Hematopoietic multipotent progenitor cell treated with erythropoietin and hydrocortisone succinate and interleukin-3 and kit ligand, for 4 days (in vitro differentiated cells): ENCODE data around the gene TEX28.
A peak's percentile ranks its signal among the peaks of the same experiment; 100 is the strongest.
"Not testable (repeated sequence)": the region's sequence is repeated elsewhere in the genome, so short reads cannot be mapped to it uniquely, and the experiment has no call there.

Experiments used
- DNase-seq: peaks from one replicate; pipeline ENCODE4 v3.0.0-alpha.2; 2015

The TEX28 gene, protein sequence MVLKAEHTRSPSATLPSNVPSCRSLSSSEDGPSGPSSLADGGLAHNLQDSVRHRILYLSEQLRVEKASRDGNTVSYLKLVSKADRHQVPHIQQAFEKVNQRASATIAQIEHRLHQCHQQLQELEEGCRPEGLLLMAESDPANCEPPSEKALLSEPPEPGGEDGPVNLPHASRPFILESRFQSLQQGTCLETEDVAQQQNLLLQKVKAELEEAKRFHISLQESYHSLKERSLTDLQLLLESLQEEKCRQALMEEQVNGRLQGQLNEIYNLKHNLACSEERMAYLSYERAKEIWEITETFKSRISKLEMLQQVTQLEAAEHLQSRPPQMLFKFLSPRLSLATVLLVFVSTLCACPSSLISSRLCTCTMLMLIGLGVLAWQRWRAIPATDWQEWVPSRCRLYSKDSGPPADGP

DNA sequence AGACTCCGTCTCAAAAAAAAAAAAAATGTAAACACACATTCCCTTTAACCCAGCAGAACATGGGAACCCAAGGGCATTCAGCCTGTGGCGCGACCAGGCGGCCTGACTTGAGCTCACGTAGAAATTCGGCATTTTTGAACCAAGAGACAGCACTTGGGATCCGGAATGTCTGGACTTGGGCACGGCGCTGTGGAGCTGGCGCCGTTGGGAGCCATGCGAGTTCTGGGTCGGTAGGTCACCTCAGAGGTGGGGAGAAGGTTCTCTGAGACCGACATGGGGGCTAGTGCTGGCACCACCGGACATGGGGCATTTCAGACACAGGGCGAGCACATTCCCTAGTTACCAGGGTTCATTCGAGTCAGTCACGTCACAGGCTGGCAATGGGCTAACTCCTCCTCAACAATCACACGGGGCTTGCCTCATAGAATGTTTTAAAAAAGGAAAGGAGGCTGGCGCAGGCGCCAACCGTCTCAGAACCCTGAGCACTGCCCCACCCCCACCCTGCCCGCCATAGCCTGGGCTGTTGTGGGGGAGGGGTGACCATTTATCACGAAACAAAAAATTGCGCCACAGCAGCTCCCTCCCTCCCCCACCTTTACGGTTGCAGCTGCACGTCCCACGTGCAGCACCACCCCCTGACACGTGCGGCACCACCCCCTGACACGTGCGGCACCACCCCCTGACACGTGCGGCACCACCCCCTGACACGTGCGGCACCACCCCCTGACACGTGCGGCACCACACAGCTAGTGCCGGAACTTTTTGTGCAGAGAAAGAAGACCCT is at the start of gene TEX28:
TSS of gene TEX28 (minus strand) at position 334 of the 784 bp plus-strand sequence. CDS start 3,007 bp downstream, outside the sequence.
- DNase-seq, result no peak

DNA sequence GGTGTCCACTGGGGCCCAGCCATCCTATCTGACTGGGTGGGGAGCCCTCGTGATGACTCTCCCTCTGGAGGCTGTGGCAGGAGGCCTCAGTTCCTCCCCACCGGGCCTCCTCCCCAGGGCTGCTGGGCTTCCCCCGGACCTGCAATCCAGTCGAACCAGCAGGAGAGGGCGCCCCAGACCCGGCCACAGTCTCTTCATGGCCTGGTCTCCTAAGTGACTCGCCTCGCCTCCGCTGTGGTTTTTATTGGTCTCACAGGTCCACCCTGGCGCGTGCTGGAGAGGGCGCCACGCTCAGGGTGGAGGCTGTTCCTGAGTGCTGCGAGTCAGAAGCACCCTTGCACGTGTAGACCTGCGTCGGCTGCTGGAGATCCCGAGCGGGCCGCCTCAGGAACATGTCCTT is 48.7 kb upstream of the TEX28 start:
- DNase-seq, result not testable (repeated sequence)

DNA sequence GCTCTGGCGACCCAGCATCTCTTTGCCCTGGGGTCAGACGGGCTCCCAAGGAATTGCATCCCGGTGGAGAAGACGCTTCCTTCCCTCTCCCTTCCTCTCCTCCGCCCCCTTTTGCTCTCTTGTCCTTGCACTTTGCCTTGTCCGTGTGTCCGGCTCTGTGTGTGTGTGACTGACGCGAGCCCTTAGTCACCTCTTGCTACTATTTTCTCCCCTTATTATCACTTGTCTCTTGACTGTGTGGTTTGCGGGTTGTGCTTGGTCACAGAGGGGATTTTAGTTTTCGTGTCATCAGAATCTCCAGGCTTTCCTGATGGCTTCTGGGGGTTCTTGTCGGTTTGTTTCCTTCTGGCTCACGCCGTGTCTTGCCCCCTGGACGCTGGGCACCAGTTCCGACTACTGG is 48.1 kb upstream of the TEX28 start:
- not testable (repeated sequence) for DNase-seq

DNA sequence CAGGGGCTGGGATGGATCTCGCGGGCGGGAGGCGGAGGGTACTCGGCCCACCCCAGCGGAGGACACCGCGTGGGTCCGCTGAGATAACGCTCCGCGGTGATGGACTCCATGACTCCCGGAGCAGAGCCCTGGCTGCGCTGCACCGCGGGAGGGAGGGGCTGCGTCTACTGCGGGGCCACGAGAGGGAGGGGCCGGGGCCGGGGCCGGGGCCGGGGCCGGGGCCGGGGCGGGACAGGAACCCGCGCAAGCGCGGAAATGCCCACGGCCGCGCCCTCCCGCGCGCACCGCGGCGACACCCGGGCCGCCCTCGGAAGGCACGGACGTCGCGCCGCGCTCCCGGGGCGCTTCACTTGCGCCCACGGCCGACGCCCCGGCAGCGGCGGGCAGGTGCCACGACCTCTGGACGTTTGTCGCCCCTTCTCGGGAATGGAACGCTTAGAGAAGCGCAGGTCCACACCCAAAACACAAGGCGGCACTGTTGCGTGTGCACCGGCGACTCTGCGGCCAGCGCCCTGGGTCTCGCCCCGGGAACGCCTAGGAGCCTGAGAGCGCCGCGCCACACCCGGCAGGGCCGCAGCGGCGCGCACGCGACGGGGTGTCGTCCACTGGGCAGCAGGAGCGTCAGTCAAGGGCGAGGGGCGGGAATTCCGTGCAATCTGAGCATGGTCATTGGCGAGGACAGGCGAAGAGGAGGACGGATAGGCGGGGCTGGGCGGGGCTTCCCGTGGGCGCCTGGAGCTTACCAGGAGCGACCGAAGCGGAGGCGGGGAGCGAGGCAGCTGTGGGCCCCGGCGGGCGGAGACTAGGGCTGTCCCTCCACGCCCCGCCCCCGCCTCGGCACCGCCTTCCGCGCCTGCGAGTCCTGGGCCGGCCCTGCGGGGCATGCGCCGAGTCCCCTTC is 46.7 kb upstream of the TEX28 start:
- not testable (repeated sequence) for DNase-seq

DNA sequence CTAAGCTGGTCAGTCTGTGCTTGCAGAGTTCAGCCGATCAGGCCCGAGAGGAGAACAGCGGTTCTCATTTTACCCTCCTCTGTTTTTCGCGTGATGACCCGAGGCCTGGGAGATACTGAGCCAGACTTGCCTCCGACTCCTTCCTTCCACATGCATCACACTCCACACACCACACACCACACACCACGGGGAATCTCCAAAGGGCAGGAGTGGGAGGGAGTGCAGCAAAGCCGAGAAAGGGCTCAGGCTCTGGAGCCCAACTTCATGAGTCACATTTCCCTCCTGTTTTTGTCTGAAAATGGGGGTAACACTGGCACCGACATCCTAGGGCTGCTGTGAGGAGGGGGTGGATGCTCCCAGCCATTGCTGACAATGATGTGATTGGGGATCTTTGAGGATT is 39.6 kb upstream of the TEX28 start:
- no peak for DNase-seq

DNA sequence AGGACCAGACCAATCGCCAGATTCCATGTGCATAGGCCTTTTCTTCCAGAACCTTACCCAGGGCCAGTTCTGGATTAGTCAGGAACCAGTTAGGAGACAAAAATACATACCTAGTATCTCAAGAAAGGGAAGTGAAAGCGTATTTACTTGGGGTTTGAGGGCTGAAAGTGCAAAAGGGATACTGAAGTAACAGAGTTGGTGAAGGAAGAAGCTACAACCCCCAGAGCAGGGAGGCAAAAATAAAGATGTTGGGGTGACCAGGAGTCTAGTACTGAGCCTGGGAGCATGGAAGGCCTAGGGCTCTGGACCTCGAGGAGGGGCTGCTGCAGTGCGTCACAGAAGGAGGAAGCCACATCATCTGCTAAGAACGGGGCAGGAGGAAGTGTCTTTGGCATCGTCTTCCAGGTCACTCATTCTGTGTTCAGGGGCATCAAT is 38.9 kb upstream of the TEX28 start:
- no peak for DNase-seq

DNA sequence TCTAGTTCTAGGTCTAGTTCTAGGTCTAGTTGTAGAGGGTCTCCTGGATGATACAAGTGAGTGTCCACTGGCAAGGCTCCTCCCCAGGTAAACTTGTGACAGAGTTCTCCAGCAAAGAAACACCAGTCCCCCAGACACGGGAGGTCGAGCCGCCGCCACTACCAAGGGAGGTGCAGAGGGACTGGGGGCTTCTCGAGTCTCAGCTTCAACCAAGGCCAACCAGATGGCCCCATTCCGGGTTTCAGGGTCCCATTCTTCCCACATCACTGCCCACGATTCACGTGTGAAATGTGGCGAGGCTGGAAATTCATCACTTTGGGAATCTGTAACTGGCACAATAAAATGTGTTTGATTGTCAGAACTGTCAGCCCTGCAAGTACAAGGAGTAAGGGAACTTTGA is 38.2 kb upstream of the TEX28 start:
- no peak for DNase-seq

DNA sequence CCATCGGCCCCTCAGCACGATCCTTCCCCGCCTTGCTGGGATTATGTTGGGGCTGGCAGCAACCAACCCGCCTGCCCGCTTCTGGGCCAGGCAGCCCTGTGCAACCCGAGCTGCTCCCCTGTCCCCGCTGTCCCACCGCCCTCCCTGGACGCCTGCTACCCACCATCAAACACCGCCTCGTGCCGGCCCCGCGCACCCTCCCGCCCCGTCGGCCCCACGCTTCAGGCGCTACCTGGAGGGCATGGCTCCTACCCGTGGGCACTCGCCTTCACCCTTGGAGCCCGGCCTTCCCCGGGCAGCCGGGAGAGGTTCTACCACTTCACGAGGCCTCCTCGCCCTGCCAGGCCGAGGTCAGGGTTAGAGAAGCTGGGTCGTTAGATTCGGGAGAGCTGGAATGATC is 37.6 kb upstream of the TEX28 start:
- no peak for DNase-seq

DNA sequence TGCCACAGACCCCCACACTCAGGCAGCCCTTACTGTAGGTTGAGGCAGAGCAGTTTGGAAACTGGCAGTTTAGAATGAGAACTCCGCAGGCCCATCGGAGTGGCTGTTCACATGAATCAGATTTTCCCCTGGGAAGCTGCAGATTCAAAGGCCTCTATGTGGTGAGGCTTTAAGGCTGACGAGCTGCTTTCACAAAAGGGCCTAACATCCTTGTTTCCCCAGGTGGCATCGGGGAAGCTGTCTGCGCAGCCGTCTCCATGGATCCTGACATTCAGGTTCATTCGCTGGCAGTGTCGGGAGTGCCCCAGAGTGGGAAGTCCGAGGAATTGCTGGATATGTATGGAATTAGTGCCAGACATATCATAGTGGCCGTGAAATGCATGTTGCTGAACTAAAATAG is 34.4 kb upstream of the TEX28 start:
- no peak for DNase-seq

DNA sequence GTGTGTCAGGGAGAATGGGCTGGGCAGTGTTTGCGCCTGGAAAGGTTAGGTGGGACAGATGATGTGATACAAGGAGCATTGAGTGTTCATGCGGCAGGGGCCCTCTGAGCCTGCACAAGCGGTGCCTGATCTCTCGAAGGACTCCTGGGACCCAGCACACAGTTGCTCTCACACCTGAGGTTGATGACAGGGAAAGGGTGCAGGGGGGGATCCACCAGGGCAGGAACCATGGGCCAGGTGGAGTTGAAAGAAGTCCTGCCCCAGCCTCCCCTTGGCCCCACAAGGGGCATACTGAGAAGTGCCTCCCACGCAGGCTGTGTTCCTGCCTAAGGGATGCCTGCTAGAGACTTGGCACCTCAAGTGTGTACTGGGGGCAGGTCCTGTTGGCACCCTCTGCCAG is 33.7 kb upstream of the TEX28 start:
- DNase-seq, result no peak

DNA sequence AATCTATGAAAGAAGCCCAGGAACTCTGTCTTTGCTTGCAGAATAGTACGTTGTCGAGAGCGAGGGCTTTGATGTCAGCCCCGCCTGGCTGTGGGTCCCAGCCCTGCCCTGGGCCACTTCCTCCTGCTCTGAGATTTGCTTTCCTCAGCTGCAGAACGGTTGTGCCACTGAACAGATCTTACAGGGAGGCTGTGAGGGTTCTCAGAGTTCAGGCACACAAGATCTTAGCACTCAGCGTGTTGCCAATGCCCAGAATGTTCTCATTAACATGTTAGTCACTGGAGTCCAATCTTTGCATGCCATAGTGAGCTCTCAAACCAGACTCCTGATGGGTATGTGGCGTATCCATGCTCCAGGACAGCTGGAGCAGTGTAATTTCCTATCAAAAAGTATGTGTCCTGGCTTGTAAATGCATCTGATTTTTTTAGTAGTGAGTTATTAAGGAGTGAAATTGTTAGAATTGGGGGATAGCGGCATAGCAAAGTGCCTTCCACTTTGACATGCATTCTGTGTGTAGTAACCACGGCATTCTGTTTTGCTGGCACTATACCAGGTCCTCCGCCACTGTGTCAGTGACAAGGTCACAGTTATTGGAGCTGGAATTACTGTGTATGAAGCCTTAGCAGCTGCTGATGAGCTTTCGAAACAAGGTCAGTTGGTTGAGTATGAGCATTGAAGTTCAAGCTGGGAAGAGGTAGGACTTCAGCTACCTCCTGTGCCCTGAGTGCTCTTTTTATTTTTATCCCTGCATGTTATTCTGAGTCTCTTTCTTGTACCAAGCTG is 32.3 kb upstream of the TEX28 start:
- peak; percentile 41 for DNase-seq

DNA sequence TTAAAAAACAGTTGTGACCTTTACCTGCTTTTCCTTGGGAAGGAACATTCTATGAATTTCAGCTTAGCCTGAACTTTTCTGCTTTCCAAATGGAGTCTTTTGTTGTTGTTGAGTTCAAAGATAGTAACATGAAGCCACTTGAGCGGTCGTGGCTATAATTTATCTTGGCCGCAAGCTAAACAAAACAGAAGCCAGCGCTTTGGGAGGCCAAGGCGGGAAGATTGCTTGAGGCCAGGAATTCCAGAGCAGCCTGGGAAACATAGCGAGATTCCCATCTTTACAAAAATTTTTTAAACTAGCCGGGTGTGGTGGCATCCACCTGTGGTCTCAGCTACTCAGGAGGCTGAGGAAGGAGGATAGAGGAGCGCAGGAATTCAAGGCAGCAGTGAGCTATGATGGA is 30.6 kb upstream of the TEX28 start:
- no peak for DNase-seq

DNA sequence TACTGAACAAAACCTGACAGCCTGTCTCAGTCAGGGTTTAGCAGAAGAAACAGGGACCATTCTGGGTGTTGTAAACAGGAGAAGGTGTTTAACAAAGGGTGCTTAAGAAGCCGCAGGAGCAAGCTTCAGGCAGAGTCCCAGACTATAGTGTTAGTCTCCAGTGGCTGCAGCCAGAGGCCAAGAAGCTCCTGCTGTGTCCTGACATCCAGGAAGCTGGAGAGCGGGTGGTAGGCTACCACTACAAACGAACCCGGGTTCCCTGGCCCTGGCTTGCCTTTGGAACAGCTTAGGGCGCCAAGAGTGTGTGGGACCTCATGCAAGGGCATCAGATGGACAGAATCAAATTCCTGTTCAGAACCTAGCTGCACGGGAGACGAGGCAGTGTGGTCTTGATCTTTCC is 28.6 kb upstream of the TEX28 start:
- DNase-seq, result no peak

DNA sequence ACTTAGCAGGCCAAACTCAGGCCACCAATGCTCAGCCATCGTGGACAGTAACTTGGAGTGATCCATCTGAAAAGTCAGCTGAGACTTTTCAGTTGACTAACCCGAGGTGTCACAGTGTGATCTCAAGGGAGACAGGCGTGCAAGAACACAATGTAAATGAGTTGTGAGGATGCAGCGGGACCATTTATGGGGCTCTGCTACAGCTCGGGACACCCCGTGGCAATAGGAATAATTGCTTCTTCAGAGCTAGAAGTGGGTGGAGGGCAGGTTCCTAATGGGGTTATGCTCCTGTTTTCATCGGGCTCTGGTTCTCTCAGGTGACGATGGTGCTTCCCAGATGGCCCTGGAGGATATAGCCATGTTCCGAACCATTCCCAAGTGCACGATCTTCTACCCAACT is 28.0 kb upstream of the TEX28 start:
- no peak for DNase-seq

DNA sequence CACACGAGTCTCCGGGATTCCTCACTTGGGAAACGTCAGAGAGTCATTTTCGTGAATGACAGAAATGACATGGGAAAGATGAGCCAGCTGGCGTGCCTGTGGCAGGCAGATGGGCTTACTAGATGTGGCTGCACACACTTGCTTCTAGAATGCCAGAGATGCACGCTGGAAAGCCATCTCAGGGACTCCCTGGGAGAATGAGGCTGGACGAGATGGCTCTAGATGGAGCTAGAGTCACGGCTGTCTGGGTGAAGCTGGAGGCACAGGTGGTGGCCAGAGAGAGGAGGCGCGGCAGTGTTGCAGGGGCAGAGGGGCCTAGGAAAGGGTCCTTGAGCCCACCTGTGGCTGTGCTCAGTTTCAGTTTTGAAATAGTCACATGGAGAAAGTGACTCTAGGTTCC is 26.7 kb upstream of the TEX28 start:
- DNase-seq, result no peak

DNA sequence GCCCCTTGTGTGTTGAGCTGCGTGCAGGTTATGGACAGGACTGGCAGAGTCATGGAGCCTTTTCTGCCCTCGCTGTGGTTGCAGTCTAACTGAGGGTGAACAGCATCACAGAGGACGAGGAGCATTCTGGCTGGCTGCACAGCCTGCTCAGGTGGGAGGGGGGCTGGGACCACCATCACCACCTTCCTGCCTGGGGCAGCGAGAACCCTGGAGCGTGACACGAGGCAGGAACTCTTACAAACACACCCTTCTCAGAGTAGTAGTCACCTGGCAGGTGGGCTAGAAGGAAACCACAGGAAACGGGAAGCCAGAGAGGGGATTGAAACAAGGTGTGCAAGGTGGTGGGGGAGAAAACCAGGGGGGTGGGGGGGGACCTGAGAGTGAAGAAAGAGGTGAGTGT is 26.2 kb upstream of the TEX28 start:
- DNase-seq, result no peak

DNA sequence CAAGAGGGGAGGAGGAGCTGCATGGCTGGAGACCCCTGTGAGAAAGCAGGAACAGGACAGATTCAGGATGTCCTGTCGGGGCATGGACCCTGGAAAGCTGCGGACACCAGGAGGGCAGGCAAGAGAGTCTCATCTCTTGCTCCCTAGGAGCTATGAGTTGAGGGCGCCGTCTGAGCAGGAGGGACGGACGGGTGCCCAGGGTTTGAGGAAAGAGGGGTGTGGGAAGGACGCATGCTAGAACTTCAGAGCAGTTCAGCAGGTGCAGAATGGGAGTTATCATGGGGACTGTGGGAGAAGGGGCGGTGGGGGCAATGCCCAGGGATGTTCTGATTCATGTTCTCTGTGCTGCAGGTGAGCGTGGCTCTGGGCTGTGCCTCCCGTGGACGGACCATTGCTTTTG is 25.5 kb upstream of the TEX28 start:
- DNase-seq, result no peak

DNA sequence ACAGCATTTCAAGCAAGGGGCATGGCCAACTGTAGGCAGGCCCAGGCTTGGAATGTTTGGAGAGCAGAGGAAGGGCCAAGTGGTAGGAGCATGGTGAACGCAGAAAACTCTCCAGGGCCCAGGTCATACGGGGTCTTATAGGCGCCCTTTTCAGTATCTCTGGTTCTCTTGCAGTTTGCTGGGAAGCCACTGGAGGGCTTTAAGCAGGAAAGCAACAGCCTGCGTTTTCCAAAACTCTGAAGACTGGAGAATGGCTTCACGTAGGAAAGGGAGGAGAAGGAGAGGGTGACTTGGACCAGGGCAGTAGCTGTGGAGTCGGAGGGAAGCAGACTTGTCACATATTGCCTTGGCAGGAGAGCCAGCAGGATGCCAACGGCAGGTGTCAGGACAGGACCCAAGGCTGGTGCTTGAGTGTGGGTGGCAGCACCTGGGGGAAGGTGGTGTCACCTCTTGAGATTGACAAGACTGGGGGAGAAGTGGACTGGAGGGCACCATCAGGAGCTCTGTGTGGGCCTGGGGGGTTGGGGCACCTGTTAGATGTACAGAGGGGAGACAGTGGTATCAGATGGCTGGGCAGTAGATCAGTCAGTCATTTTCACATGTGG is 22.6 kb upstream of the TEX28 start:
- DNase-seq, result peak; percentile 44

DNA sequence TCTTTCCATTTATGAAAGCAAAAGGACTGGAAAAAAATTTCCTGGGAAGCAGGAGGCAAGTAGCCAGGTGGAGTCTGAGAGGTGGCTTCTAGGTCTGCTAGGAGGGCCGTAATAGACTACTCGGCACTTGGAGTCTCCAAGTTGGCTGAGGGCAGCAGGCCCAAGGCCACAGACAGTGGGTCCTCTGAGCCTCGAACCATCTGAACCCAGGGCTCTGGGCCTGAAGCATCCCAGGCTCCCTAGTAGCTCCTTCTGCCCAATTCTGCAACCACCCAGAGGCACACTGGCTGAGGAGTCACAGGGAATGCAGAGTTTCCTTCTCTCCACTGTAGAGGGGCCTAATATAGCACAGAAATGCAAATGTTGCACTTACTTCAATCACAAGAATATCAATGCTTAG is 20.5 kb upstream of the TEX28 start:
- DNase-seq, result no peak

DNA sequence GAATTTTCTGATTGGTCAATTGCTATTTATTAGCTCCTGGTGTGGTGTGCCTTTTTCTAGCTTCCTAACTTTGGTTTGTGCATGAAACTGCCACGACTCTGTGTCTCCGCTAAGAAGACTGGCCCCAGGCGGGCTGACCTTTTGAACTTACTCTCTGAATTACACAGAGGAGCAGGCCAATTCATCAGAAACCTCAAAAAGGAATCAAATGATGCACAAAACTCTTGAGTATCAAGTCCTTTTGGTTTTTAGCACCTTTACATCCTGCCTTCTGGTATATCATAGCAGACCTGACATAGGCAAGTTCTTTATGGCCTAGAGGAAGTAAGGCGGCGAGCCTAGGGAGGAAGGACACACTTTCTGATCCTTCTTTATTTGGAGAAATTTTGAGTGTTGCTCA is 18.2 kb upstream of the TEX28 start:
- no peak for DNase-seq

DNA sequence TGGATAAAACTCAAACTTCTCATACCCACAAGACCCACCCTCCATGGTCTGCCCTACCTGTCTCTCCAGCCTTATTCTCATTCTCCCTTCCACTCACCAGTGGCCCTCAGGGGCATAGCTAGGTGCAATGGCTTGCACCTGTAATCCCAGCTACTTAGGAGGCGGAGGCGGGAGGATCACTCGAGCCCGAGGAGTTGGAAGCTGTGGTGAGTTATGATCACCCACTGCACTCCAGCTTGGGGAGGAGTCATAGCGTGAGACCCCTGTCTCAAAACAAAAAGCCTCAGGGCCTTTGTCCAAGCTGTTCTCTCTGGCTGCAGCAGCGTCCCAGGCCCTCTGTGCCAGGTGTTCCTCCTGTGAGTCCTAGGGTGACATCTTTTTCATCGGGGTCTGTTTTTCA is 17.2 kb upstream of the TEX28 start:
- DNase-seq, result no peak
